Gastrocnemius medialis (tissue), 4 donors: Measurements from ENCODE around the gene ABCC3. TPM values are rescaled to one million over a fixed set of nuclear protein-coding genes. Genes with fewer than 3 reads are reported as not detected.

Experiments
- ATAC-seq, 2 donors: fragments of 150-250 bp; one replicate each; pipeline ENCODE4 v1.9.1; 2016
- DNase-seq, 2 donors: peaks; one replicate each; pipeline ENCODE4 v3.0.0-alpha.2; 2019
- H3K27ac ChIP-seq, 4 donors: fragments of 200-600 bp; sonication (generic); 1 replicate in 1 of 4; 2 replicates in 3 of 4; pipeline ENCODE4 v1.5.1; 2016 to 2018; ENCODE audit warnings: mild to moderate bottlenecking in 2 of 4, moderate library complexity in 1 of 4
- H3K27me3 ChIP-seq, 3 donors: fragments of 200-600 bp; sonication (generic) in 2 of 3; 1 replicate in 1 of 3; 2 replicates in 2 of 3; pipeline versions ENCODE4 v1.5.1 to v1.6.0; 2016 to 2019; ENCODE audit warnings: mild to moderate bottlenecking in 1 of 3, moderate library complexity in 1 of 3
- H3K36me3 ChIP-seq, 2 donors: fragments of 200-600 bp; sonication (generic) in 1 of 2; one replicate each; pipeline ENCODE4 v1.5.1; 2017 to 2018
- H3K4me1 ChIP-seq, 2 donors: fragments of 200-600 bp; sonication (generic) in 1 of 2; one replicate each; pipeline ENCODE4 v1.5.1; 2016 to 2017; ENCODE audit warnings: mild to moderate bottlenecking in 2 of 2
- H3K4me3 ChIP-seq, 4 donors: fragments of 200-600 bp; sonication (generic) in 3 of 4; 1 replicate in 1 of 4; 2 replicates in 3 of 4; pipeline ENCODE4 v1.5.1; 2016 to 2019; ENCODE audit warnings: mild to moderate bottlenecking in 2 of 4
- H3K9me3 ChIP-seq, 3 donors: fragments of 200-600 bp; sonication (generic) in 2 of 3; 1 replicate in 1 of 3; 2 replicates in 2 of 3; pipeline ENCODE4 v1.5.1; 2016 to 2019
- CTCF ChIP-seq, 5 experiments: fragments of 450-650 bp in 3 of 5; fragments of 200-600 bp in 2 of 5; sonication (generic) in 2 of 5; IDR thresholded peaks in 4 of 5; conservative IDR thresholded peaks in 1 of 5; 1 replicate in 4 of 5; 2 replicates in 1 of 5; pipeline ENCODE4 v1.5.1; 2016 to 2019; ENCODE audit warnings: antibody characterized with exemption in 5 of 5, mild to moderate bottlenecking in 3 of 5, moderate library complexity in 3 of 5
- POLR2A ChIP-seq, 2 donors: fragments of 450-650 bp; IDR thresholded peaks; one replicate each; pipeline ENCODE4 v1.6.1; 2017; ENCODE audit warnings: antibody characterized with exemption in 2 of 2, mild to moderate bottlenecking in 2 of 2, moderate library complexity in 2 of 2
- in situ Hi-C, 4 donors: fragments of 200-750 bp; cut with MboI; loops; one replicate each; pipeline versions ENCODE4 v1.15.0 to v1.8.0; 2017; ENCODE audit warnings: low sequenced_read_pairs in 4 of 4
- intact Hi-C: fragments of 100-400 bp; cut with DNase I; formaldehyde crosslinking; loops from one replicate; pipeline ENCODE4 v1.15.1; 2023; ENCODE audit warnings: low total_unique reads
- total RNA-seq, 4 donors: library from RNA; depleted of rRNA; stranded (reverse); fragments of >200 nt; gene quantifications; one replicate each; pipeline versions ENCODE4 v1.1.0 to v1.2.3, GENCODE V29; 2016

ABCC3 gene
- total RNA-seq, 4 donors from 2014 or later, result 0.51 to 1.3 (median 0.76) TPM

GRCh38 chr17:50620858-50621257 is 13.8 kb upstream of the ABCC3 start:
- intact Hi-C loops, result no loop called here

GRCh38 chr17:50621574-50622031 is 13.1 kb upstream of the ABCC3 start:
- Histone ChIP-seq H3K27me3 (peaks cover 0 to 10% (median 0%) of the 10 kb centered on the region in 3 donors), H3K4me3 (no peak overlapping the region), H3K9me3 (no peaks in the 10 kb centered on the region), H3K27ac (no peak overlapping the region), H3K4me1 (no peaks in the 10 kb centered on the region), H3K36me3 (no peaks in the 10 kb centered on the region)
- TF ChIP-seq POLR2A (IDR thresholded peaks at IDR 0.05) (no peak), CTCF (IDR thresholded peaks at IDR 0.05 in 4 of 5, conservative IDR thresholded peaks at IDR 0.05 in 1 of 5) (no peak)
- in situ Hi-C loops (loop anchor here in 1 of 4 donors (10.0 kb wide), 1 partner anchor 67 kb away; no protein-coding TSS in a partner anchor), intact Hi-C loops (no loop called here)
- ATAC-seq, result no peak
- no peak for DNase-seq

More at GRCh38 chr17:50620858-50621257, 13.8 kb upstream of the ABCC3 start:
- no peak for DNase-seq
- TF ChIP-seq POLR2A (IDR thresholded peaks at IDR 0.05) (no peak), CTCF (IDR thresholded peaks at IDR 0.05 in 4 of 5, conservative IDR thresholded peaks at IDR 0.05 in 1 of 5) (no peak)
- in situ Hi-C loops, result loop anchor here in 1 of 4 donors (10.0 kb wide), 1 partner anchor 66 kb away; no protein-coding TSS in a partner anchor
- H3K4me3 ChIP-seq, result no peak overlapping the region
- peaks cover 0 to 10% (median 0%) of the 10 kb centered on the region in 3 donors for H3K27me3 ChIP-seq
- no peaks in the 10 kb centered on the region for H3K4me1 ChIP-seq
- H3K36me3 ChIP-seq, result no peaks in the 10 kb centered on the region
- H3K27ac ChIP-seq, result no peak overlapping the region
- no peaks in the 10 kb centered on the region for H3K9me3 ChIP-seq
- no peak for ATAC-seq

GRCh38 chr17:50624321-50624934 is 10.3 kb upstream of the ABCC3 start:
- DNase-seq (no peak), ATAC-seq (no peak)
- H3K4me3 ChIP-seq, result no peak overlapping the region
- H3K9me3 ChIP-seq, result no peaks in the 10 kb centered on the region
- H3K27me3 ChIP-seq, result peaks cover 0 to 18% (median 3%) of the 10 kb centered on the region in 3 donors
- H3K36me3 ChIP-seq, result no peaks in the 10 kb centered on the region
- no peak overlapping the region for H3K27ac ChIP-seq
- intact Hi-C loops (no loop called here), in situ Hi-C loops (loop anchor here in 1 of 4 donors (10.0 kb wide), 1 partner anchor 70 kb away; no protein-coding TSS in a partner anchor)
- H3K4me1 ChIP-seq, result no peaks in the 10 kb centered on the region
- TF ChIP-seq CTCF (IDR thresholded peaks at IDR 0.05 in 4 of 5, conservative IDR thresholded peaks at IDR 0.05 in 1 of 5) (no peak), POLR2A (IDR thresholded peaks at IDR 0.05) (no peak)

GRCh38 chr17:50625032-50625871 is 9.4 kb upstream of the ABCC3 start:
- intact Hi-C loops, result no loop called here
- no peak for ATAC-seq

More at GRCh38 chr17:50625032-50625871, 9.4 kb upstream of the ABCC3 start:
- Histone ChIP-seq H3K27ac (no peak overlapping the region), H3K27me3 (peaks cover 0 to 18% (median 7%) of the 10 kb centered on the region in 3 donors), H3K4me1 (no peaks in the 10 kb centered on the region), H3K36me3 (no peaks in the 10 kb centered on the region), H3K4me3 (no peak overlapping the region), H3K9me3 (no peaks in the 10 kb centered on the region)
- TF ChIP-seq CTCF (IDR thresholded peaks at IDR 0.05 in 4 of 5, conservative IDR thresholded peaks at IDR 0.05 in 1 of 5) (no peak), POLR2A (IDR thresholded peaks at IDR 0.05) (no peak)
- no peak for DNase-seq
- in situ Hi-C loops, result loop anchor here (5.0 to 25.0 kb wide), 4 partner anchors 70 to 88 kb away; partner anchors contain the start of genes SPATA20 (in 2 of the 4) and EPN3 (in 1 of the 4)
